Dermis blood vessel endothelial cell (primary cell): ENCODE results near the gene CUEDC1. TPM values are rescaled to one million over a fixed set of nuclear protein-coding genes. Genes with fewer than 3 reads are reported as not detected.

Experiments used
- DNase-seq: peaks from one replicate; pipeline ENCODE4 v3.0.0; 2010
- total RNA-seq: library from RNA; depleted of rRNA; stranded (reverse); fragments of >200 nt; gene quantifications from 2 replicates; pipeline ENCODE4 v1.2.3, GENCODE V29; 2014

Gene CUEDC1
- total RNA-seq, 1 donor from 2014 or later = 6.5 TPM

- DNase-seq = no peak
These were observed 40.7 kb downstream of the CUEDC1 start for GRCh38 chr17:57914273-57915142.

GRCh38 chr17:57913575-57914272 lies 41.5 kb downstream of the CUEDC1 start:
- no peak for DNase-seq

GRCh38 chr17:57911834-57912673 lies 43.2 kb downstream of the CUEDC1 start:
- peak; percentile 93 for DNase-seq

GRCh38 chr17:57910462-57911420 lies 44.5 kb downstream of the CUEDC1 start:
- DNase-seq = no peak

- no peak for DNase-seq
These were observed 45.7 kb downstream of the CUEDC1 start for GRCh38 chr17:57909551-57909950.

- DNase-seq = no peak
These were observed 46.9 kb downstream of the CUEDC1 start for GRCh38 chr17:57908278-57908677.

- no peak for DNase-seq
These were observed 48.3 kb downstream of the CUEDC1 start for GRCh38 chr17:57906910-57907309.

GRCh38 chr17:57905875-57906455 lies 49.2 kb downstream of the CUEDC1 start:
- no peak for DNase-seq

GRCh38 chr17:57903961-57904360 lies 51.3 kb downstream of the CUEDC1 start:
- no peak for DNase-seq

- DNase-seq = peak; percentile 91
These were observed 52.1 kb downstream of the CUEDC1 start for GRCh38 chr17:57902800-57903759.

GRCh38 chr17:57902117-57902799 lies 53.0 kb downstream of the CUEDC1 start:
- DNase-seq = no peak

- DNase-seq = no peak
These were observed 54.0 kb downstream of the CUEDC1 start for GRCh38 chr17:57900991-57901743.

GRCh38 chr17:57899822-57900221 lies 55.4 kb downstream of the CUEDC1 start:
- no peak for DNase-seq

- no peak for DNase-seq
These were observed 55.8 kb downstream of the CUEDC1 start for GRCh38 chr17:57899391-57899790.

GRCh38 chr17:57898487-57899311 lies 56.5 kb downstream of the CUEDC1 start:
- no peak for DNase-seq

- DNase-seq = no peak
These were observed 59.7 kb downstream of the CUEDC1 start for GRCh38 chr17:57895382-57896060.

GRCh38 chr17:57894848-57895247 lies 60.4 kb downstream of the CUEDC1 start:
- DNase-seq = no peak
